OCI-LY1 (cell line): ENCODE data around the gene DIP2A.

Experiments
- H2AFZ ChIP-seq: fragments of 200-600 bp; sonication (generic), shearing (Covaris generic); 2 replicates; pipeline ENCODE4 v1.6.0; 2014; ENCODE audit warnings: antibody characterized with exemption, mild to moderate bottlenecking, low read length
- H3F3A ChIP-seq: fragments of 200-600 bp; sonication (generic), shearing (Covaris generic); 2 replicates; pipeline ENCODE4 v1.6.0; 2014; ENCODE audit warnings: mild to moderate bottlenecking, antibody characterized with exemption, low read length, moderate library complexity; ENCODE audit not compliant: insufficient read depth
- H3K27ac ChIP-seq: fragments of 200-600 bp; sonication (generic); 2 replicates; pipeline ENCODE4 v1.5.1; 2014; ENCODE audit warnings: low read length, mixed run types, mild to moderate bottlenecking, low read depth; ENCODE audit not compliant: poor library complexity, severe bottlenecking
- H3K27me3 ChIP-seq: fragments of 200-600 bp; sonication (generic); 2 replicates; pipeline ENCODE4 v1.6.0; 2014; ENCODE audit warnings: antibody characterized with exemption, mild to moderate bottlenecking, low read length, moderate library complexity; ENCODE audit not compliant: insufficient read depth
- H3K36me3 ChIP-seq: fragments of 200-600 bp; sonication (generic); 2 replicates; pipeline ENCODE4 v1.6.1; 2014; ENCODE audit warnings: mild to moderate bottlenecking, antibody characterized with exemption, low read length, moderate library complexity, mixed read lengths; ENCODE audit not compliant: insufficient read depth
- H3K4me1 ChIP-seq: fragments of 200-600 bp; sonication (generic); 2 replicates; pipeline ENCODE4 v1.5.1; 2014; ENCODE audit warnings: mild to moderate bottlenecking, low read length, moderate library complexity; ENCODE audit not compliant: insufficient read depth, severe bottlenecking
- H3K4me2 ChIP-seq: fragments of 200-600 bp; sonication (generic), shearing (Covaris generic); 2 replicates; pipeline ENCODE4 v1.6.1; 2014; ENCODE audit warnings: low read length
- H3K4me3 ChIP-seq: fragments of 200-600 bp; sonication (generic); 2 replicates; pipeline ENCODE4 v1.5.1; 2014; ENCODE audit warnings: low read length, low read depth, mild to moderate bottlenecking, mixed read lengths; ENCODE audit not compliant: poor library complexity, severe bottlenecking
- H3K79me2 ChIP-seq: fragments of 200-600 bp; shearing (Covaris generic); 2 replicates; pipeline ENCODE4 v1.6.1; 2016; ENCODE audit warnings: mixed run types, low read length, mixed read lengths; ENCODE audit not compliant: insufficient read depth
- H3K9ac ChIP-seq: fragments of 200-600 bp; sonication (generic), shearing (Covaris generic); 2 replicates; pipeline ENCODE4 v1.6.1; 2014; ENCODE audit warnings: mild to moderate bottlenecking, low read length, mixed read lengths
- H3K9me2 ChIP-seq: fragments of 200-600 bp; sonication (generic), shearing (Covaris generic); 2 replicates; pipeline ENCODE4 v1.6.1; 2014; ENCODE audit warnings: low read depth, mild to moderate bottlenecking, low read length, mixed read lengths
- H3K9me3 ChIP-seq: fragments of 200-600 bp; shearing (Covaris generic); 2 replicates; pipeline ENCODE4 v1.6.1; 2014; ENCODE audit warnings: low read length, mixed read lengths
- H4K20me1 ChIP-seq: fragments of 200-600 bp; sonication (generic), shearing (Covaris generic); 2 replicates; pipeline ENCODE4 v1.6.0; 2016; ENCODE audit warnings: mild to moderate bottlenecking, low read length; ENCODE audit not compliant: insufficient read depth
- EZH2 ChIP-seq: fragments of 200-600 bp; sonication (generic), shearing (Covaris generic); IDR thresholded peaks from 2 replicates; pipeline ENCODE4 v1.8.0; 2017; ENCODE audit warnings: borderline replicate concordance, mixed run types, mild to moderate bottlenecking, antibody characterized with exemption, low read length, moderate library complexity, mixed read lengths
- TF ChIP-seq, protein P1 (sequence below): fragments of 200-600 bp; sonication (generic), shearing (Covaris generic); IDR thresholded peaks from 2 replicates; pipeline ENCODE4 v1.5.1; 2017; ENCODE audit warnings: mild to moderate bottlenecking, antibody characterized with exemption, low read length, moderate library complexity, mixed read lengths

The DIP2A gene

DNA sequence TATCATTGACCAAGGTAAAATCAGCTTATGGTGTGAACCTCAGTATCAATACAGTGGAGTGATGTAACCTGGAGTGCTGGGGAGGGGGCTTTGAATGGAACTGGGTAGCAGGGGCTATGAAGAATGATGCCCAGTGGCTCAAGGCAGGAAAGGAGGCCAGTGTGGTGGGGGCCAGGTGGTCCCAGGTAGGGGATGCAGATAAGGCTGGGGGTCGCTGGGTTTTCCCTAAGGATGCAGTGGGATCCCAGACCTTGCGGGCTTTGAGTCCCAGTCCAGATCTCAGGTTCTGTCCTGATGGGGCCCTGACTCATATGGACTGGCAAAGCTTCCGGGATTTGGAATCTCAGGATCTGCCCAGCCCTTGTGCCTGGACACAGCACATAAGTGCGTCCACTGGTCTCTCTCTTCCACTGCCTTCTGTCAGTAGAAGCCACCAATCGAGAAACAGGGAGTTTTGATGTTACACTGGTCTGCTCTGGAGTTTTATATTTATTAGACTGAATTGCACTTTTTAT, 94.2 kb downstream of the DIP2A start:
- H3K36me3 ChIP-seq: peaks cover 17% of the 10 kb centered on the region
- H3K9me2 ChIP-seq: no peaks in the 10 kb centered on the region
- peaks cover 26% of the 10 kb centered on the region for H3K4me1 ChIP-seq
- H3K27me3 ChIP-seq: no peaks in the 10 kb centered on the region
- H3K9ac ChIP-seq: no peak overlapping the region
- no peaks in the 10 kb centered on the region for H3K9me3 ChIP-seq
- no peak overlapping the region for H3K4me3 ChIP-seq
- no peaks in the 10 kb centered on the region for H3K79me2 ChIP-seq
- no peak overlapping the region for H3K4me2 ChIP-seq
- no peaks in the 10 kb centered on the region for H3F3A ChIP-seq
- H4K20me1 ChIP-seq: no peaks in the 10 kb centered on the region
- no peak overlapping the region for H2AFZ ChIP-seq
- H3K27ac ChIP-seq: no peak overlapping the region
- no peak for TF ChIP-seq EZH2

DNA sequence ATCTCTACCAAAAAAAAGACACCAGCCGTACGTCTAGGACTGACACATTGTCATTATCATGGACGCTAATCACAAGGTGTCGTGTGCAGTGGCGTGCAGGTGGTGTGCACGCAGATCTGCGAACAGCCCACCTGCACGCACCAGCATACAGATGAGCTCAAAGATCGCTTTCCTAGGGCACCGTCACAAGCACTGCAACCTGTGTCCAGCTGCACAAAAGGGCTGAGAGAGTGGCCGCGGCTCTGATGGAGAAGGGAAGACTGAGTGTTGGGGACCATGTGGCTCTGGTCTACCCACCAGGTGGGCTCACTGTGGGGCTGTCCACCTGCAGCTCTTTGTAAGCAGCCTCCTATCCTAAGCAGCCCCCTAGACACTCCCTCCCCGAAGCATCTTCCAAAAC, 95.3 kb downstream of the DIP2A start:
- no peaks in the 10 kb centered on the region for H3K79me2 ChIP-seq
- H3F3A ChIP-seq: no peaks in the 10 kb centered on the region
- H3K27me3 ChIP-seq: no peaks in the 10 kb centered on the region
- TF ChIP-seq, protein P1, sequence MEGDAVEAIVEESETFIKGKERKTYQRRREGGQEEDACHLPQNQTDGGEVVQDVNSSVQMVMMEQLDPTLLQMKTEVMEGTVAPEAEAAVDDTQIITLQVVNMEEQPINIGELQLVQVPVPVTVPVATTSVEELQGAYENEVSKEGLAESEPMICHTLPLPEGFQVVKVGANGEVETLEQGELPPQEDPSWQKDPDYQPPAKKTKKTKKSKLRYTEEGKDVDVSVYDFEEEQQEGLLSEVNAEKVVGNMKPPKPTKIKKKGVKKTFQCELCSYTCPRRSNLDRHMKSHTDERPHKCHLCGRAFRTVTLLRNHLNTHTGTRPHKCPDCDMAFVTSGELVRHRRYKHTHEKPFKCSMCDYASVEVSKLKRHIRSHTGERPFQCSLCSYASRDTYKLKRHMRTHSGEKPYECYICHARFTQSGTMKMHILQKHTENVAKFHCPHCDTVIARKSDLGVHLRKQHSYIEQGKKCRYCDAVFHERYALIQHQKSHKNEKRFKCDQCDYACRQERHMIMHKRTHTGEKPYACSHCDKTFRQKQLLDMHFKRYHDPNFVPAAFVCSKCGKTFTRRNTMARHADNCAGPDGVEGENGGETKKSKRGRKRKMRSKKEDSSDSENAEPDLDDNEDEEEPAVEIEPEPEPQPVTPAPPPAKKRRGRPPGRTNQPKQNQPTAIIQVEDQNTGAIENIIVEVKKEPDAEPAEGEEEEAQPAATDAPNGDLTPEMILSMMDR: no peak
- TF ChIP-seq EZH2: no peak
- no peaks in the 10 kb centered on the region for H3K9me3 ChIP-seq
- no peaks in the 10 kb centered on the region for H4K20me1 ChIP-seq
- H3K9ac ChIP-seq: no peak overlapping the region
- H3K4me3 ChIP-seq: no peak overlapping the region
- H2AFZ ChIP-seq: no peak overlapping the region
- H3K9me2 ChIP-seq: no peaks in the 10 kb centered on the region
- H3K4me1 ChIP-seq: peaks cover 31% of the 10 kb centered on the region
- no peak overlapping the region for H3K4me2 ChIP-seq
- no peak overlapping the region for H3K27ac ChIP-seq
- H3K36me3 ChIP-seq: peaks cover 6% of the 10 kb centered on the region; the same call in 1 of the 2 replicates

DNA sequence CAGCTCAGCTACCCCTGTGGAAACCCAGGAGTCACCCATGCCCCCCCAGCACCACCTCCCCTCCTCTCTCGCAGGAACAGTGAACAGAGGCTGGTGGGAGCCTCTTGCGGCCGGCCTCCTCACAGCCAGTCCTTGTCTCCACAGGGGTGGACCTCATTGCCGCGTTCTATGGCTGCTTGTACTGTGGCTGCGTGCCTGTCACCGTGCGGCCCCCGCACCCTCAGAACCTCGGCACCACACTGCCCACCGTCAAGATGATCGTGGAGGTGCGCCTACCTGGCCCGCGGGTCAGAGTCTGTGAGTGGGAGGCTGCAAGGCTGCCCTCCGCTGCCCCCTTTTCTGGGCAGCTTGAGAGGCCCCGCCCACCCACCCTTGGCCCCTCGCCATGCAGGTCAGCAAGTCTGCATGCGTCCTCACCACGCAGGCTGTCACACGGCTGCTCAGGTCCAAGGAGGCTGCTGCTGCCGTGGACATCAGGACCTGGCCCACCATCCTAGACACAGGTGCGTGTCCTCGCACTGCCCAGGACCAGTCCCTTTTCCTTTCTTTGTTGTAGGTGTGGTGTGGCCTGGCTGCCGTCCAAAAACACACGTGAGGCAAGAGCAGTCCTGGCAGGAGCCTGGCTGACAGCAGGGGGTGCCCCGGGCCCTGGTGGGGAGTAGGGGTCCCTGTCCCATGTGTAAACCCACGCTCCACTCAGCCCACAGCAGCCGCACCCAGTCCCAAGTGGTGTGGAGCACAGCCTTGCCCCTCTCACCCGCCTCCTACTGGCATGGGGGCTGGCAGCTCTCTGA, 95.9 kb downstream of the DIP2A start:
- Histone ChIP-seq H3F3A (no peaks in the 10 kb centered on the region), H4K20me1 (no peaks in the 10 kb centered on the region), H3K36me3 (peaks cover 6% of the 10 kb centered on the region; the same call in 1 of the 2 replicates), H2AFZ (no peak overlapping the region), H3K9me2 (no peaks in the 10 kb centered on the region), H3K27me3 (no peaks in the 10 kb centered on the region), H3K4me3 (no peak overlapping the region), H3K9ac (no peak overlapping the region), H3K79me2 (no peaks in the 10 kb centered on the region), H3K4me2 (no peak overlapping the region), H3K4me1 (peaks cover 38% of the 10 kb centered on the region), H3K27ac (no peak overlapping the region), H3K9me3 (no peaks in the 10 kb centered on the region)
- TF ChIP-seq, protein P1: no peak
- TF ChIP-seq EZH2: no peak
